HEK293 (cell line): ENCODE data around the gene BDP1.

Experiments used
- CTCF ChIA-PET: fragments of 350-600 bp; formaldehyde crosslinking; extraction: SDS; loops from one replicate; lab custom pipeline; 2021; ENCODE audit warnings: antibody characterized with exemption; lab: Yijun Ruan, JAX
- POLR2A ChIA-PET: fragments of 300-600 bp; formaldehyde crosslinking; extraction: SDS; loops from one replicate; lab custom pipeline; 2020; ENCODE audit warnings: antibody characterized with exemption, inconsistent platforms; lab: Yijun Ruan, JAX
- H3K27ac ChIP-seq: fragments of 200-500 bp; sonication (Bioruptor generic); 2 replicates; pipeline ENCODE4 v1.5.1; 2014; ENCODE audit warnings: low read depth, low read length, control low read depth, inconsistent platforms; ENCODE audit errors: extremely low read depth
- H3K36me3 ChIP-seq, 2 experiments: fragments of 200-500 bp in 1 of 2; sonication (Bioruptor generic) in 1 of 2; 1 replicate in 1 of 2; 2 replicates in 1 of 2; pipeline ENCODE4 v1.5.1; 2014 to 2017; ENCODE audit warnings: inconsistent platforms in 2 of 2, low read length in 2 of 2; ENCODE audit not compliant: control insufficient read depth in 2 of 2, insufficient read depth in 1 of 2
- H3K4me1 ChIP-seq: fragments of 200-500 bp; sonication (Bioruptor generic); 2 replicates; pipeline ENCODE4 v1.5.1; 2014; ENCODE audit warnings: mild to moderate bottlenecking, low read length, inconsistent platforms; ENCODE audit not compliant: control insufficient read depth, insufficient read depth
- H3K4me3 ChIP-seq: 2 replicates; pipeline ENCODE4 v1.5.1; 2011; ENCODE audit warnings: low read depth, mild to moderate bottlenecking, control low read depth, low read length, moderate library complexity
- H3K9me3 ChIP-seq: fragments of 200-500 bp; sonication (Bioruptor generic); 2 replicates; pipeline ENCODE4 v1.5.1; 2014; ENCODE audit warnings: low read depth, low read length, inconsistent platforms; ENCODE audit not compliant: control insufficient read depth, insufficient read depth
- EGR2 ChIP-seq: fragments of 450-650 bp; formaldehyde crosslinking; IDR thresholded peaks from 2 replicates; pipeline ENCODE4 v1.5.1; 2016; ENCODE audit warnings: low read depth, missing biosample characterization, missing genetic modification characterization
- FEZF1 ChIP-seq: fragments of 450-650 bp; formaldehyde crosslinking; IDR thresholded peaks from 2 replicates; pipeline ENCODE4 v1.5.1; 2016; ENCODE audit warnings: missing biosample characterization, missing genetic modification characterization
- GLI2 ChIP-seq: fragments of 450-650 bp; formaldehyde crosslinking; IDR thresholded peaks from 2 replicates; pipeline ENCODE4; 2017; ENCODE audit warnings: missing biosample characterization, missing genetic modification characterization, low read depth, borderline replicate concordance
- PRDM1 ChIP-seq: fragments of 450-650 bp; formaldehyde crosslinking; IDR thresholded peaks from 2 replicates; pipeline ENCODE4; 2016; ENCODE audit warnings: missing biosample characterization, missing genetic modification characterization
- SP7 ChIP-seq: fragments of 450-650 bp; formaldehyde crosslinking; IDR thresholded peaks from 2 replicates; pipeline ENCODE4 v1.5.1; 2016; ENCODE audit warnings: missing biosample characterization, missing genetic modification characterization
- ZBTB48 ChIP-seq: fragments of 450-650 bp; formaldehyde crosslinking; IDR thresholded peaks from 2 replicates; pipeline ENCODE4 v1.5.1; 2016; ENCODE audit warnings: missing biosample characterization, missing genetic modification characterization
- ZBTB49 ChIP-seq: fragments of 450-650 bp; formaldehyde crosslinking; IDR thresholded peaks from 2 replicates; pipeline ENCODE4 v1.5.1; 2016; ENCODE audit warnings: missing biosample characterization, missing genetic modification characterization, low read depth
- ZBTB8A ChIP-seq: fragments of 450-650 bp; formaldehyde crosslinking; IDR thresholded peaks from 2 replicates; pipeline ENCODE4 v1.5.1; 2016; ENCODE audit warnings: missing biosample characterization, missing genetic modification characterization
- ZNF2 ChIP-seq: fragments of 450-650 bp; formaldehyde crosslinking; IDR thresholded peaks from 2 replicates; pipeline ENCODE4 v1.5.1; 2016; ENCODE audit warnings: missing biosample characterization, missing genetic modification characterization
- ZNF202 ChIP-seq: fragments of 450-650 bp; formaldehyde crosslinking; IDR thresholded peaks from 2 replicates; pipeline ENCODE4 v1.5.1; 2016; ENCODE audit warnings: missing biosample characterization, missing genetic modification characterization, borderline replicate concordance
- ZNF211 ChIP-seq: fragments of 450-650 bp; formaldehyde crosslinking; IDR thresholded peaks from 2 replicates; pipeline ENCODE4 v1.5.1; 2016; ENCODE audit warnings: low read depth, missing biosample characterization, missing genetic modification characterization
- ZNF23 ChIP-seq: fragments of 450-650 bp; formaldehyde crosslinking; IDR thresholded peaks from 2 replicates; pipeline ENCODE4 v1.5.1; 2016; ENCODE audit warnings: missing biosample characterization, missing genetic modification characterization, borderline replicate concordance
- ZNF248 ChIP-seq: fragments of 450-650 bp; formaldehyde crosslinking; IDR thresholded peaks from 2 replicates; pipeline ENCODE4 v1.5.1; 2017; ENCODE audit warnings: missing biosample characterization, missing genetic modification characterization
- ZNF302 ChIP-seq: fragments of 450-650 bp; formaldehyde crosslinking; IDR thresholded peaks from 2 replicates; pipeline ENCODE4 v1.5.1; 2016; ENCODE audit warnings: missing biosample characterization, missing genetic modification characterization, low read depth
- ZNF37A ChIP-seq: fragments of 450-650 bp; IDR thresholded peaks from 2 replicates; pipeline ENCODE4 v1.5.1; 2018; ENCODE audit warnings: missing biosample characterization, missing genetic modification characterization
- ZNF394 ChIP-seq: fragments of 450-650 bp; formaldehyde crosslinking; IDR thresholded peaks from 2 replicates; pipeline ENCODE4 v1.5.1; 2016; ENCODE audit warnings: missing biosample characterization, missing genetic modification characterization, mild to moderate bottlenecking, moderate library complexity, borderline replicate concordance
- ZNF426 ChIP-seq: fragments of 450-650 bp; formaldehyde crosslinking; IDR thresholded peaks from 2 replicates; pipeline ENCODE4 v1.5.1; 2017; ENCODE audit warnings: missing biosample characterization, missing genetic modification characterization, mild to moderate bottlenecking, inconsistent platforms, moderate library complexity
- ZNF488 ChIP-seq: fragments of 450-650 bp; formaldehyde crosslinking; IDR thresholded peaks from 2 replicates; pipeline ENCODE4 v1.5.1; 2016; ENCODE audit warnings: missing biosample characterization, missing genetic modification characterization
- ZNF629 ChIP-seq: fragments of 450-650 bp; formaldehyde crosslinking; IDR thresholded peaks from 2 replicates; pipeline ENCODE4 v1.5.1; 2017; ENCODE audit warnings: missing biosample characterization, missing genetic modification characterization
- ZNF670 ChIP-seq: fragments of 450-650 bp; formaldehyde crosslinking; IDR thresholded peaks from 2 replicates; pipeline ENCODE4 v1.5.1; 2016; ENCODE audit warnings: missing biosample characterization, missing genetic modification characterization, low read depth
- ZNF830 ChIP-seq: fragments of 450-650 bp; IDR thresholded peaks from 2 replicates; pipeline ENCODE4 v1.5.0; 2018; ENCODE audit warnings: missing biosample characterization, missing genetic modification characterization, low read depth, mild to moderate bottlenecking, moderate library complexity
- ZSCAN30 ChIP-seq: fragments of 450-650 bp; IDR thresholded peaks from 2 replicates; pipeline ENCODE4 v1.5.1; 2018; ENCODE audit warnings: missing biosample characterization, mild to moderate bottlenecking, missing genetic modification characterization, moderate library complexity
- TF ChIP-seq, protein P1 (sequence below): fragments of 450-650 bp; formaldehyde crosslinking; IDR thresholded peaks from 2 replicates; pipeline ENCODE4 v1.5.1; 2016; ENCODE audit warnings: missing biosample characterization, missing genetic modification characterization

The BDP1 gene

DNA sequence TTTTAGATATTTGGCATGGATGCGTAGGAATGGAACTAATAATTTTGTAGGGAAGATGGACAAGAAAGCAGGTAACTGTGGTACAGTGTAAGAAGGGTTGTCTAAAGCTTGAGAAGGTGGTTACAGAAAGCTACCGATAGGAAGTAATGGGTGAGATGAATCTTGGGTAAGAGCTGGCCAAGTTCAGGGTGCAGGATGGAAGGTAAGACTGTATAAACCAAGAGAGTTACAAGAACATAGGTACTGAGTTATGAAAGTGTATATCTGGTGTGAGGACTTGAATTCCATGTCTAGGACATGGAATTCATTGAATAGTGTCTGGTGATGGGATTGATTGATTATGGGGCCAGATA is 133.1 kb downstream of the BDP1 start (continued):
- TF ChIP-seq, protein P1, sequence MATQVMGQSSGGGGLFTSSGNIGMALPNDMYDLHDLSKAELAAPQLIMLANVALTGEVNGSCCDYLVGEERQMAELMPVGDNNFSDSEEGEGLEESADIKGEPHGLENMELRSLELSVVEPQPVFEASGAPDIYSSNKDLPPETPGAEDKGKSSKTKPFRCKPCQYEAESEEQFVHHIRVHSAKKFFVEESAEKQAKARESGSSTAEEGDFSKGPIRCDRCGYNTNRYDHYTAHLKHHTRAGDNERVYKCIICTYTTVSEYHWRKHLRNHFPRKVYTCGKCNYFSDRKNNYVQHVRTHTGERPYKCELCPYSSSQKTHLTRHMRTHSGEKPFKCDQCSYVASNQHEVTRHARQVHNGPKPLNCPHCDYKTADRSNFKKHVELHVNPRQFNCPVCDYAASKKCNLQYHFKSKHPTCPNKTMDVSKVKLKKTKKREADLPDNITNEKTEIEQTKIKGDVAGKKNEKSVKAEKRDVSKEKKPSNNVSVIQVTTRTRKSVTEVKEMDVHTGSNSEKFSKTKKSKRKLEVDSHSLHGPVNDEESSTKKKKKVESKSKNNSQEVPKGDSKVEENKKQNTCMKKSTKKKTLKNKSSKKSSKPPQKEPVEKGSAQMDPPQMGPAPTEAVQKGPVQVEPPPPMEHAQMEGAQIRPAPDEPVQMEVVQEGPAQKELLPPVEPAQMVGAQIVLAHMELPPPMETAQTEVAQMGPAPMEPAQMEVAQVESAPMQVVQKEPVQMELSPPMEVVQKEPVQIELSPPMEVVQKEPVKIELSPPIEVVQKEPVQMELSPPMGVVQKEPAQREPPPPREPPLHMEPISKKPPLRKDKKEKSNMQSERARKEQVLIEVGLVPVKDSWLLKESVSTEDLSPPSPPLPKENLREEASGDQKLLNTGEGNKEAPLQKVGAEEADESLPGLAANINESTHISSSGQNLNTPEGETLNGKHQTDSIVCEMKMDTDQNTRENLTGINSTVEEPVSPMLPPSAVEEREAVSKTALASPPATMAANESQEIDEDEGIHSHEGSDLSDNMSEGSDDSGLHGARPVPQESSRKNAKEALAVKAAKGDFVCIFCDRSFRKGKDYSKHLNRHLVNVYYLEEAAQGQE (tag by site-specific recombination): no peak
- TF ChIP-seq ZNF488 (no peak), ZNF202 (no peak), ZNF2 (no peak), ZNF394 (tag by site-specific recombination) (no peak)

DNA sequence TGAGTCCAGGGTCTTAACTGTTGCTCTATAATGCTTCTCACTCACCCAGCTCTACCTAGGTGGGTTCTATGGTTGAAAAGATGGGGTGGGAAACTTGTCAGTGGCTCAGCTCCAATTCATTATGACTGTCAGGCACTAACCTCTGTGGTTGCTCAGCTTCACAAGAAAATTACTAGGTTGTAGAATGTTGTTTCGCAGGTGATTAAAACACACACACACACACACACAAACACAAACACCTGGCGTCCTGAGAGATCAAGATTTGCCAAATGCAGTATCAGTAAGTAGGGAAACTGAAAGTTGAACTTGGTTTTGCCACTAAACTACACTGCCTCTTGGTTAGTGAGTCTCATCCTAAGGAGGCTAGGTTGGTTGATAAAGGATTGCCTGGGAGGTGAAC is 134.5 kb downstream of the BDP1 start:
- no peak overlapping the region for H3K4me3 ChIP-seq
- peaks cover 4 to 6% of the 10 kb centered on the region in 2 experiments; a peak in 2 of 3 replicates for H3K36me3 ChIP-seq
- H3K27ac ChIP-seq: no peak overlapping the region
- TF ChIP-seq ZNF211 (tag by site-specific recombination) (no peak), ZNF670 (no peak)
- 0 out of 2 replicates have a peak, but pooled peaks cover 2% of the 10 kb centered on the region for H3K4me1 ChIP-seq
- POLR2A ChIA-PET: interaction anchor here (0.8 kb wide), 1 partner anchor 152 kb away, joined by 3 read pairs; no protein-coding TSS in a partner anchor
- no peaks in the 10 kb centered on the region for H3K9me3 ChIP-seq
- CTCF ChIA-PET: interaction anchor here (3.9 kb wide), 1 partner anchor 11 kb away, joined by 20 read pairs; no protein-coding TSS in a partner anchor

- Histone ChIP-seq H3K27ac (no peak overlapping the region), H3K9me3 (no peaks in the 10 kb centered on the region), H3K36me3 (peaks cover 6% of the 10 kb centered on the region in 2 experiments; a peak in 2 of 3 replicates), H3K4me1 (0 out of 2 replicates have a peak, but pooled peaks cover 2% of the 10 kb centered on the region), H3K4me3 (no peak overlapping the region)
- ChIA-PET POLR2A (no interaction called here), CTCF (interaction anchor here (0.6 to 3.9 kb wide), 3 partner anchors 10 to 156 kb away, joined by 3 to 20 read pairs (median 5); no protein-coding TSS in a partner anchor)
- TF ChIP-seq GLI2 (tag by site-specific recombination): no peak
- no peak for TF ChIP-seq ZNF302 (tag by site-specific recombination)
- no peak for TF ChIP-seq EGR2 (tag by site-specific recombination)
- no peak for TF ChIP-seq ZSCAN30
- TF ChIP-seq ZBTB49: no peak
- no peak for TF ChIP-seq ZBTB48 (tag by site-specific recombination)
- TF ChIP-seq SP7 (tag by site-specific recombination): no peak
- TF ChIP-seq FEZF1 (tag by site-specific recombination): no peak
- no peak for TF ChIP-seq ZNF37A (tag by site-specific recombination)
- TF ChIP-seq ZNF23: no peak
- TF ChIP-seq ZBTB8A (tag by site-specific recombination): no peak
- TF ChIP-seq ZNF248 (tag by site-specific recombination): no peak
- TF ChIP-seq ZNF629 (tag by site-specific recombination): no peak
- no peak for TF ChIP-seq PRDM1 (tag by site-specific recombination)
- TF ChIP-seq ZNF426 (tag by site-specific recombination): no peak
- TF ChIP-seq ZNF830: no peak
These were observed 135.6 kb downstream of the BDP1 start for GRCh38 chr5:71591100-71591499.
